Loucy (cell line): ENCODE data around the gene TENM4.

Source experiments
- H2AFZ ChIP-seq: fragments of 200-600 bp; sonication (generic); 2 replicates; pipeline ENCODE4 v1.6.0; 2016; ENCODE audit warnings: antibody characterized with exemption, mild to moderate bottlenecking, low read length, moderate library complexity
- H3F3A ChIP-seq: fragments of 200-600 bp; 2 replicates; pipeline ENCODE4 v1.6.0; 2016; ENCODE audit warnings: antibody characterized with exemption, low read depth, mild to moderate bottlenecking
- H3K27me3 ChIP-seq: fragments of 200-600 bp; sonication (generic); 2 replicates; pipeline ENCODE4 v1.6.1; 2014; ENCODE audit warnings: low read length, mild to moderate bottlenecking; ENCODE audit not compliant: insufficient read depth, poor library complexity, severe bottlenecking
- H3K36me3 ChIP-seq: fragments of 200-600 bp; sonication (generic); 2 replicates; pipeline ENCODE4 v1.6.1; 2016; ENCODE audit warnings: low read length; ENCODE audit not compliant: insufficient read depth
- H3K4me1 ChIP-seq: fragments of 200-600 bp; sonication (generic); 2 replicates; pipeline ENCODE4 v1.5.1; 2014; ENCODE audit warnings: low read length, mild to moderate bottlenecking; ENCODE audit not compliant: insufficient read depth, poor library complexity, severe bottlenecking
- H3K4me2 ChIP-seq: fragments of 200-600 bp; sonication (generic); 2 replicates; pipeline ENCODE4 v1.6.0; 2014; ENCODE audit warnings: antibody characterized with exemption, low read length, low read depth, mild to moderate bottlenecking; ENCODE audit not compliant: poor library complexity, severe bottlenecking
- H3K4me3 ChIP-seq: fragments of 200-600 bp; sonication (generic); 2 replicates; pipeline ENCODE4 v1.5.1; 2014; ENCODE audit warnings: low read length, mild to moderate bottlenecking, mixed read lengths; ENCODE audit not compliant: poor library complexity, severe bottlenecking
- H3K79me2 ChIP-seq: fragments of 200-600 bp; sonication (generic); 2 replicates; pipeline ENCODE4 v1.6.1; 2014; ENCODE audit warnings: low read length; ENCODE audit not compliant: insufficient read depth
- H3K9ac ChIP-seq: fragments of 200-600 bp; sonication (generic); 2 replicates; pipeline ENCODE4 v1.6.0; 2014; ENCODE audit warnings: mild to moderate bottlenecking, low read depth, low read length, moderate library complexity; ENCODE audit not compliant: poor library complexity, severe bottlenecking
- H3K9me2 ChIP-seq: fragments of 200-600 bp; sonication (generic); replicated peaks from 2 replicates; pipeline ENCODE4 v1.6.1; 2016; ENCODE audit warnings: low read depth, low read length, mixed read lengths
- H3K9me3 ChIP-seq: fragments of 200-600 bp; sonication (generic); 2 replicates; pipeline ENCODE4 v1.6.1; 2014; ENCODE audit warnings: mild to moderate bottlenecking, antibody characterized with exemption, low read length, low read depth; ENCODE audit not compliant: insufficient read depth
- H4K20me1 ChIP-seq: fragments of 200-600 bp; sonication (generic); 2 replicates; pipeline ENCODE4 v1.6.0; 2014; ENCODE audit warnings: antibody characterized with exemption, low read length, mild to moderate bottlenecking; ENCODE audit not compliant: insufficient read depth, poor library complexity, severe bottlenecking
- EZH2phosphoT487 ChIP-seq: fragments of 200-600 bp; IDR thresholded peaks from 2 replicates; pipeline ENCODE4 v1.6.1; 2018; ENCODE audit warnings: antibody characterized with exemption, mild to moderate bottlenecking, moderate library complexity, borderline replicate concordance
- TF ChIP-seq, protein P1 (sequence below): fragments of 200-600 bp; sonication (generic); conservative IDR thresholded peaks from 2 replicates; pipeline ENCODE4 v1.5.1; 2014; ENCODE audit warnings: mild to moderate bottlenecking, antibody characterized with exemption, low read length

TENM4 gene

DNA sequence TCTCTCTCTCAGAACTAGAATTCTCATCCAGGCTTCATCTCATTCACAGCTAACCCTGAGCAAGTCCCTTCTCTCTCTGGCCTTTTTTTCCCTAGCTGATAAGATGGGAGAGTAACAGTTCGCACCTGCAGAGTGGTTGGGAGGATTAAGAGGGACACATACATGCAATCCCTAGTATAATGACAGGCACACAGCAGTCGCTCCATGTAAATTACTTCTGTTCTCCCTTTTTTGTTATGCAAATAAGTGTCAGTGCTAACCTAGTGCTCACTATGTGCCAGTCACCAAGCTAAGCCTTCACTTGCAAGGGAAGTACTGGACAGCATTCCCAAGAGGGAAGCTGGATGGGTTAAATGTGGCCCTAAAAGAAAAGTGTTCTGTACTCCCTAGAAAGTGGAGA is 63.4 kb downstream of the TENM4 start:
- H3K4me3 ChIP-seq, result no peak overlapping the region
- no peaks in the 10 kb centered on the region for H3K4me1 ChIP-seq
- H3K79me2 ChIP-seq, result no peaks in the 10 kb centered on the region
- H3K36me3 ChIP-seq, result no peaks in the 10 kb centered on the region
- peaks cover 6% of the 10 kb centered on the region; the same call in 1 of the 2 replicates for H3K9me3 ChIP-seq
- no peak overlapping the region for H3K9ac ChIP-seq
- TF ChIP-seq EZH2phosphoT487, result no peak
- TF ChIP-seq, protein P1, sequence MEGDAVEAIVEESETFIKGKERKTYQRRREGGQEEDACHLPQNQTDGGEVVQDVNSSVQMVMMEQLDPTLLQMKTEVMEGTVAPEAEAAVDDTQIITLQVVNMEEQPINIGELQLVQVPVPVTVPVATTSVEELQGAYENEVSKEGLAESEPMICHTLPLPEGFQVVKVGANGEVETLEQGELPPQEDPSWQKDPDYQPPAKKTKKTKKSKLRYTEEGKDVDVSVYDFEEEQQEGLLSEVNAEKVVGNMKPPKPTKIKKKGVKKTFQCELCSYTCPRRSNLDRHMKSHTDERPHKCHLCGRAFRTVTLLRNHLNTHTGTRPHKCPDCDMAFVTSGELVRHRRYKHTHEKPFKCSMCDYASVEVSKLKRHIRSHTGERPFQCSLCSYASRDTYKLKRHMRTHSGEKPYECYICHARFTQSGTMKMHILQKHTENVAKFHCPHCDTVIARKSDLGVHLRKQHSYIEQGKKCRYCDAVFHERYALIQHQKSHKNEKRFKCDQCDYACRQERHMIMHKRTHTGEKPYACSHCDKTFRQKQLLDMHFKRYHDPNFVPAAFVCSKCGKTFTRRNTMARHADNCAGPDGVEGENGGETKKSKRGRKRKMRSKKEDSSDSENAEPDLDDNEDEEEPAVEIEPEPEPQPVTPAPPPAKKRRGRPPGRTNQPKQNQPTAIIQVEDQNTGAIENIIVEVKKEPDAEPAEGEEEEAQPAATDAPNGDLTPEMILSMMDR, result no peak
- H3F3A ChIP-seq, result no peaks in the 10 kb centered on the region
- H2AFZ ChIP-seq, result no peak overlapping the region
- H4K20me1 ChIP-seq, result no peaks in the 10 kb centered on the region
- H3K4me2 ChIP-seq, result no peak overlapping the region
- H3K9me2 ChIP-seq, result no peaks in the 10 kb centered on the region
- H3K27me3 ChIP-seq, result no peaks in the 10 kb centered on the region

GRCh38 chr11:79375818-79376550 is 64.8 kb downstream of the TENM4 start:
- Histone ChIP-seq H3K9me3 (no peaks in the 10 kb centered on the region; the same call in 1 of the 2 replicates), H3K9me2 (no peaks in the 10 kb centered on the region), H3K36me3 (no peaks in the 10 kb centered on the region), H3K79me2 (no peaks in the 10 kb centered on the region), H3K27me3 (no peaks in the 10 kb centered on the region), H3F3A (no peaks in the 10 kb centered on the region), H3K4me3 (no peak overlapping the region), H2AFZ (no peak overlapping the region), H3K9ac (no peak overlapping the region), H4K20me1 (no peaks in the 10 kb centered on the region), H3K4me2 (no peak overlapping the region), H3K4me1 (no peaks in the 10 kb centered on the region)
- TF ChIP-seq, protein P1, result no peak
- no peak for TF ChIP-seq EZH2phosphoT487

- Histone ChIP-seq H4K20me1 (no peaks in the 10 kb centered on the region), H2AFZ (no peak overlapping the region)
Observed at GRCh38 chr11:79374727-79375126, 66.1 kb downstream of the TENM4 start.

More at GRCh38 chr11:79374727-79375126, 66.1 kb downstream of the TENM4 start:
- H3K79me2 ChIP-seq, result no peaks in the 10 kb centered on the region
- no peaks in the 10 kb centered on the region for H3K27me3 ChIP-seq
- no peak overlapping the region for H3K4me3 ChIP-seq
- H3K9ac ChIP-seq, result no peak overlapping the region
- no peaks in the 10 kb centered on the region; the same call in 1 of the 2 replicates for H3K9me3 ChIP-seq
- H3F3A ChIP-seq, result no peaks in the 10 kb centered on the region
- no peaks in the 10 kb centered on the region for H3K36me3 ChIP-seq
- no peaks in the 10 kb centered on the region for H3K4me1 ChIP-seq
- no peak overlapping the region for H3K4me2 ChIP-seq
- TF ChIP-seq EZH2phosphoT487, result no peak
- TF ChIP-seq, protein P1, result no peak
- H3K9me2 ChIP-seq, result no peaks in the 10 kb centered on the region
